ENCODE measurements around the gene NT5C3A. TPM values are rescaled to one million over a fixed set of nuclear protein-coding genes. Genes with fewer than 3 reads are reported as not detected.

Gene NT5C3A
- total and polyA plus RNA-seq, 9 of the 15 experiments (the other 6 are each of a cell fraction or from before 2014, with no cell fraction given): 18.6 to 60.1 (median 40.0) TPM

GRCh38 chr7:33062782-33063443, 337 bp upstream of the NT5C3A start (continued):
- no peak for TF ChIP-seq CLOCK (CRISPR knock-in tag; IDR thresholded peaks at IDR 0.05; ENCODE audit: borderline replicate concordance)
- TF ChIP-seq POLR2A (conservative IDR thresholded peaks at IDR 0.05): peak; percentile 82
- TF ChIP-seq ZNF23 (CRISPR knock-in tag; IDR thresholded peaks at IDR 0.05): no peak
- TF ChIP-seq TSHZ1 (CRISPR knock-in tag; IDR thresholded peaks at IDR 0.05): no peak
- TF ChIP-seq ZFP36 (IDR thresholded peaks at IDR 0.05; ENCODE audit: low read depth, low read length, partially characterized antibody): no peak
- TF ChIP-seq ZNF766 (CRISPR knock-in tag; conservative IDR thresholded peaks at IDR 0.05): peak; percentile 63
- TF ChIP-seq KLF1 (tag; IDR thresholded peaks at IDR 0.05): peak; percentile 93; the same call in 1 of the 2 replicates
- TF ChIP-seq SLC30A9 (CRISPR knock-in tag; IDR thresholded peaks at IDR 0.05): no peak
- TF ChIP-seq KDM5B (IDR thresholded peaks at IDR 0.05; ENCODE audit: insufficient replicate concordance, low read depth, low read length): peak; percentile 81
- no peak for TF ChIP-seq WHSC1 (IDR thresholded peaks at IDR 0.05; ENCODE audit: low read length)
- no peak; the same call in 1 of the 2 replicates for TF ChIP-seq CREB1 (IDR thresholded peaks at IDR 0.05)
- peak; percentile 65; the same call in 1 of the 2 replicates for TF ChIP-seq CREB1 (CRISPR knock-in tag; IDR thresholded peaks at IDR 0.05)
- peak in 1 of 2 experiments; percentile 79 for TF ChIP-seq AFF1 (IDR thresholded peaks at IDR 0.05; ENCODE audit: low read depth in 1 of 2, partially characterized antibody in 2 of 2)
- peak; percentile 42 for TF ChIP-seq ZBTB2 (IDR thresholded peaks at IDR 0.05)
- TF ChIP-seq POLR2H (tag; IDR thresholded peaks at IDR 0.05; ENCODE audit: low read depth): peak; percentile 55
- TF ChIP-seq RBFOX2 (IDR thresholded peaks at IDR 0.05; ENCODE audit: low read depth, low read length): peak; percentile 83
